Lower lobe of right lung (tissue), 2 donors: ENCODE results near the gene IL25. TPM values are rescaled to one million over a fixed set of nuclear protein-coding genes. Genes with fewer than 3 reads are reported as not detected.
"Not testable (repeated sequence)": the region's sequence is repeated elsewhere in the genome, so short reads cannot be mapped to it uniquely, and the experiment has no call there.

Experiments
- ATAC-seq, 2 donors: fragments of 200-7000 bp; cut with Tn5 transposase; one replicate each; pipeline ENCODE4 v1.9.1; 2020 to 2022; ENCODE audit warnings: mild to moderate bottlenecking in 2 of 2, moderate library complexity in 2 of 2
- DNase-seq: peaks from one replicate; pipeline ENCODE4 v3.0.0-alpha.2; 2020
- H3K27ac ChIP-seq: fragments of 200-600 bp; one replicate; pipeline ENCODE4 v1.8.0; 2022
- H3K27me3 ChIP-seq: fragments of 200-600 bp; one replicate; pipeline ENCODE4 v1.8.0; 2022; ENCODE audit warnings: low read depth
- H3K36me3 ChIP-seq: fragments of 200-600 bp; one replicate; pipeline ENCODE4 v1.8.0; 2022; ENCODE audit warnings: mild to moderate bottlenecking
- H3K4me1 ChIP-seq: fragments of 200-600 bp; one replicate; pipeline ENCODE4 v1.8.0; 2022
- H3K4me3 ChIP-seq: fragments of 200-600 bp; one replicate; pipeline ENCODE4 v1.8.0; 2022; ENCODE audit warnings: mild to moderate bottlenecking
- H3K9me3 ChIP-seq: fragments of 200-600 bp; one replicate; pipeline ENCODE4 v1.8.0; 2022
- CTCF ChIP-seq: fragments of 200-600 bp; IDR thresholded peaks from one replicate; pipeline ENCODE4 v1.8.0; 2022; ENCODE audit warnings: antibody characterized with exemption, mild to moderate bottlenecking
- intact Hi-C: fragments of 100-400 bp; cut with DNase I; formaldehyde crosslinking; loops from one replicate; pipeline ENCODE4 v1.11.0; 2022
- total RNA-seq: library from RNA; stranded (reverse); fragmentation: NEBNext Ultra II Directional; extraction: Animal tissue kit (Norgen Biotek cat#: 25700); gene quantifications from one replicate; pipeline ENCODE4 v1.2.1, GENCODE V29; 2021
- donor health status: DM: no; HTN: yes; CAD: no; lungs with severe emphysema.

The IL25 gene
- total RNA-seq, 1 donor from 2014 or later: not detected

DNA sequence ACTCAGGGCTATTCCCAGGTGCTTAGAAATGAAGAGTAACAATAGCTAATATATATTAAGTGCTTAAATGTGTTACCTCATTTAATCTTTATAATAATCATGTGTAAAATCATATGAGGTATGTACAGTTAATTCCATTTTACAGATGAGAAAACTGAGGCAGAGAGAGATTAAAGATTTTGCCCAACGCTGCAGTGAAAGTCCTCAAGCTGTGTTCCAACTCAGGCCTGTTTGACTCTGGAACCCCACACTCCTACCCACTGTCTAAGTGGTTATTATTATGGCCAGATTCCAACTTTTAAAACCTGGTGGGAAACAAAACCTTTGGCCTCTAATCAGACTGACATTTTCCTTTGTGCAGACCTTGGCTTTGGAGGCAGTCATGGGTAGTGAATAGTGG, 14.4 kb downstream of the IL25 start:
- Histone ChIP-seq H3K27me3 (peaks cover 4% of the 10 kb centered on the region), H3K36me3 (no peaks in the 10 kb centered on the region), H3K27ac (no peak overlapping the region), H3K9me3 (no peaks in the 10 kb centered on the region), H3K4me1 (no peaks in the 10 kb centered on the region), H3K4me3 (no peak overlapping the region)
- intact Hi-C loops: no loop called here
- no peak for TF ChIP-seq CTCF
- DNase-seq (no peak), ATAC-seq (no peak)

DNA sequence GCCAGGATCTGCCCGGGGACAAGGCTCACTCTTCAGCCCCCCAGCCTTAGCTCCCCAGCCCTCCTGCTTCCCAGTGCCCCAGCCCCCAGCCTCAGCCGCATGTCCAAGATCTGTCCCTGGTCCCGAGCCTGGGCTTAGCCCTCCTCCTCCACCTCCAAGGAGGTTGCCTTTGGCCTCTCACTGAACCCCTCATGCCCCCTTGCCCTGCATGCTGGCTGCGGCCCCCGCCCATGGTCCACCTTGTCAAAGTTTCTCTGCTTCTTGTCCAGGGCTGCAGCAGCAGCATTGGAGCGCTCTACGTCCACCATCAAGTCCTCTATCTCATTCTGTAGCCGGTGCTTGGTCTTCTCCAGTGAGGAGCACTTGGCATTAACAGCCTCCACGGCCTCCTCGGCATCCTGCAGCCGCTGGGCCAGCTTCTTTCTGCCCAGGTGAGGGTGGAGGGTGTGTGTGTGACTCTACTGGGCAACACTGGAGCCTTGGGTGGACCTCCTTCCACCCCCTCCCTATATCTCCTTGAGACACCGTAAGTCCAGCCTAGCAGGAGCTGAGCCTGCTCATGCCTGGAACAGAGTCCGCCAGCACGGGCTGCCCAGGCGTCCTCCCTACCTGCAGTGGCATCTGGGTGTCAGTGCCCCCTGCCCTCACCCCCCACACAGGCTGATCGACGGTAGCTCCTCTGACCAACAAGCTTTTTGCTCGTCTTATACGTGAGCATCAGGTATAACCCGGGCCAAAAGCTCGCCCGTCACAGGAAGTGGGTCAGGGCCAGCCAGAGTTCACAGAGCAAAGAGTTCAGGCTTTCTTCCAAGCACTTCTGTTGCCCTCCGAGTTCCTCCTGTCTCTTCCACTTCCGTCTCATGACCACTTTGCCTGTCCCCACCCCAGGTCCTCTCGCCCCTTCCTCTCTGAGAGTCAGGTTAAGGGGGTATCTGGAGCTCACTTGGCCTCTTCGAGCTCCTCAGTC, 15.6 kb downstream of the IL25 start:
- no peak for TF ChIP-seq CTCF
- no peak overlapping the region for H3K4me3 ChIP-seq
- ATAC-seq (peak in 1 of 2 donors; percentile 8), DNase-seq (no peak)
- H3K27me3 ChIP-seq: no peaks in the 10 kb centered on the region
- no peaks in the 10 kb centered on the region for H3K4me1 ChIP-seq
- H3K27ac ChIP-seq: no peak overlapping the region
- H3K36me3 ChIP-seq: no peaks in the 10 kb centered on the region
- no peaks in the 10 kb centered on the region for H3K9me3 ChIP-seq
- intact Hi-C loops: no loop called here

- no peaks in the 10 kb centered on the region for H3K27me3 ChIP-seq
- no peak for ATAC-seq
These were observed 16.4 kb downstream of the IL25 start for GRCh38 chr14:23388996-23389395.

GRCh38 chr14:23389396-23389795, 16.8 kb downstream of the IL25 start:
- ATAC-seq (no peak), DNase-seq (no peak)
- Histone ChIP-seq H3K4me1 (no peaks in the 10 kb centered on the region), H3K9me3 (no peaks in the 10 kb centered on the region), H3K36me3 (no peaks in the 10 kb centered on the region), H3K27me3 (no peaks in the 10 kb centered on the region), H3K27ac (no peak overlapping the region), H3K4me3 (no peak overlapping the region)
- TF ChIP-seq CTCF: no peak
- intact Hi-C loops: no loop called here

More at GRCh38 chr14:23388996-23389395, 16.4 kb downstream of the IL25 start:
- H3K4me3 ChIP-seq: no peak overlapping the region
- H3K9me3 ChIP-seq: no peaks in the 10 kb centered on the region
- intact Hi-C loops: no loop called here
- TF ChIP-seq CTCF: no peak
- no peak for DNase-seq
- H3K27ac ChIP-seq: no peak overlapping the region
- H3K4me1 ChIP-seq: no peaks in the 10 kb centered on the region
- H3K36me3 ChIP-seq: no peaks in the 10 kb centered on the region

DNA sequence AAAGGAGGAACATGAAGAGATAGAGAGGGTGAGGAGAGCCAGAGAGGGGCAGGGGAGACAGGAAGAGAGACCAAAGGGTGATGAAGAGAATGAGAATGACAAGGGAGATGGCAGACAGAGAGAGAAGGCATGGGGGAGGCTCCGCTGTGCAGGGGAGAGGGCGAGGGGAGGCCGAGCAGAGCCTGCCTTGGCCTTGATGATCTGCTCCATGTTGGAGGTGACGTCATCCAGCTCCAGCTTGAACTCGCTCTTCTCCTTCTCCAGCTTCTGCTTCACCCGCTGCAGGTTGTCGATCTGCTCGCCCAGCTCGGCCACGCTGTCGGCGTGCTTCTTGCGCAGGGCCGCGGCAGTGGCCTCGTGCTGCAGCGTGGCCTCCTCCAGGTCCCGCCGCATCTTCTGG, 17.3 kb downstream of the IL25 start:
- H3K36me3 ChIP-seq, H3K4me1 ChIP-seq, H3K27me3 ChIP-seq, intact Hi-C loops, H3K27ac ChIP-seq, H3K4me3 ChIP-seq, H3K9me3 ChIP-seq, ATAC-seq, DNase-seq: not testable (repeated sequence)

GRCh38 chr14:23392613-23393012, 20.0 kb downstream of the IL25 start:
- no peak for TF ChIP-seq CTCF
- no peaks in the 10 kb centered on the region for H3K9me3 ChIP-seq
- H3K36me3 ChIP-seq: no peaks in the 10 kb centered on the region
- DNase-seq (no peak), ATAC-seq (no peak)
- H3K27ac ChIP-seq: no peak overlapping the region
- intact Hi-C loops: no loop called here
- H3K4me3 ChIP-seq: no peak overlapping the region
- H3K4me1 ChIP-seq: no peaks in the 10 kb centered on the region
- no peaks in the 10 kb centered on the region for H3K27me3 ChIP-seq
